CD1c-positive myeloid dendritic cell (primary cell): ENCODE data around the gene RGPD5.
"Not testable (repeated sequence)": the region's sequence is repeated elsewhere in the genome, so short reads cannot be mapped to it uniquely, and the experiment has no call there.

ENCODE experiments used
- DNase-seq: peaks from one replicate; pipeline ENCODE4 v3.0.0-alpha.2; 2016; ENCODE audit errors: extremely low spot score

RGPD5 gene

DNA sequence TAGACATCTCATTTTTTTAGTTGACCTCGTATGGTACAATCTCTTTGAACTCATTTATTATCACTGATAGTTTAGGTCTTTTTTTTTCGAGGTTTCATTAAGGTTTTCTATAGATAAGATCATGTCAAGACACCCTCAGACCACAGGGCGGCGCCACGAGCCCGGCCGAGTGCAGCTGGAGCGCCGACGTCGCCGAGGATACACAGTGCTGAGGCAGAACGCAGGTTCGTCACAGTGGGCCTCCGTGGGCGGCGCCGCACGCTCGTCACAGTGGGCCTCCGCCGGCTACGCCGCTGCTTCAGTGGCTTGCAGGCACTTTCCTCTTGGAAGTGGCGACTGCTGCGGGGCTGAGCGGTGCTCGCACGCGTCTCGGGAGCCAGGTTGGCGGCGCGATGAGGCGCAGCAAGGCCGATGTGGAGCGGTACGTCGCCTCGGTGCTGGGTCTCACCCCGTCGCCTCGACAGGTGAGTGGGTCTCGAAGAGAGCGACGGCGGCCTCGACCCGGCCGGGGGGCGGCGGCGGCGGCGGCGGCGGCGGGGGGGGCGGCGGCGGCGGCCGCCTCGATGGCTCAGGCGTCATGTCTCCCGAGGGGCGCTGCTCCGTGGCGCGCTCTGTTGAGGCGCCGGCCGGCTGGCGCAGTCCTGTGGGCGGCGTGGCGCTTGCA is at the start of gene RGPD5:
Gene RGPD5 (plus strand): TSS at position 232 of the 664 bp plus-strand sequence. CDS start 161 bp downstream, at position 393.
- DNase-seq, result not testable (repeated sequence)

DNA sequence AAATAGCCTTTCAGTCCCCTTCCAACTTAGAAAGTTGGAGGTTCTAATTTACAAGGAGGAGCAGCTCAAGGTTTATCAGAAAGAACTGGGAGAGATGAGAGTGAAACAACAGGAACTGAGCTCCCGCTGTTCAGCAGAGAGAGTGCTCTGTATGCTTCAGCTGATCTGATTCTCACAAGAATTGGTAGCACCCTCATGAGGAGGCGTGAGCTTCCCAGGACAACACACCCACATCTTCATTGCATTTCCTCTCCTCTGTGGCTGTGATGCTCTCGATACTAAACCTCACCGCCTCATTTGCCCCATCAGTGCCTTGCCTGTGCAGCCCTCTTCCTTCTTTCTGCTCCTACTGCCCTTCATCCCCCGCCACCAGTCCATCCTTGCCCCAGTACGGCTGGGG is 42.5 kb upstream of the RGPD5 start:
- not testable (repeated sequence) for DNase-seq

DNA sequence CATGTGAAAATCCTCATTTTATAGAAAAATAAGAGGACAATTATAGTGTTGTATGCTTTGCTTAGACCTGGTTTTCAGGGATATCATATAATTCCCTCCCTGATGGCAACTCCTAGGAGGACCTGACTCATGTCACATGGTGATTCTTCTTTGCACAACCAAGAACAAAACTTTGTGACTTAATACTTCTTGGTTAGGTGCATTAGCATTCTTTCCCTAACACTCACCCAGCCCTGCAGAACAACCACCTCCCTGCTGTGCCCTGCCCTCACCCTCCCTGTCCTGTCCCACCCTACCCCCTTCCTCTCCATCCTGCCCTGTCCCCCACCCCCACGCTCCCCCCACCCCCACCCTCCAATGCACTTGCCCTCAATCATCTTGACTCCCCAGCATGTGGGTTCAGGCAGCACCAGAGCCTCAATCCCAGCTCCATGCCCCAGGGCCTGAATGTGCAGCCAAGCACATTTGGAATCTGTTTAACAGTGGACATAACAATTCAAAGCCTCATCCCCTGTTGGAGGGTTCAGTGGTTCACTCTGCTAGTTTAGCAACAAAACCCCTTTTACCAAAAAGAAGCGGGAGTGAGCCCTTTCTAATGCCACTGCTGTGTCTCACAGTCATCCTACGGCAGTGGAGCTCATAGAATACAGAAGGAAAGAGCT is 36.8 kb upstream of the RGPD5 start:
- DNase-seq, result not testable (repeated sequence)

DNA sequence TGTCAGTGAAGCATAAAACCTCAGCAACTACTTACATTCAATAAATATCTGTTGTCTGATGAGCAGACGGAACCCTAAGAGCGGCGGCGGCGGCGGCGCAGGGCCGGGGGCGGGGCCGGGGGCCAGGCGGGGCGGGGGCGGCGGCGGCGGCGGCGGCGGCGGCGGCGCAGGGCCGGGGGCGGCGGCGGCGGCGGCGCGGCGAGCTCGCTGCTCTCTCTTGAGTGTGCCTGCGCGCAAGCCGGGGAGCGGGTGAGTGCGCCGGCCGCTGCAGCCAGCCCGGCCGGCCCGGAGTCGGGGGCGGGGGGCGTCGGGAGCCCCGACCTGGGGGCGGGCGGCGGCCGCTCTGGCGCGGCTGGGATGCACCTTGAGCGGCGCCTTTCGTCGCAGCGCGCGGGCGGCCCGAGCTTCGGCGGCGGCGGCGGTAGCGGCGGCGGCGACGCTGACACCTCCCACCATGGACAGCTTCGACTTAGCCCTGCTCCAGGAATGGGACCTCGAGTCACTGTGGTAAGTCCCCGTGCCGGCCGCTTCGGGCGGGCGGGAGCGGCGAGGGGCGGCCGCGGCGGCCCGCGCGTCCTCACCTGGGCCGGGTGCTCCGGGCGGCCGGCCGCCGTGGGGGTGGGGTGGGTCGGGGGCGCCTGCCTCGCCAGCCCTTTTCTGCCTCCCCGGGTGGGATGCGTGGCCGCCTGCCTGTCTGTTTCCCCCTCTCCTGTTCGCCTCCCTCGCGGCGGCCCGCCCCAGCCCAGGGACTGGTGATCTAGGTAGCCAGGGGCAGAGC is 33.7 kb upstream of the RGPD5 start:
- not testable (repeated sequence) for DNase-seq

DNA sequence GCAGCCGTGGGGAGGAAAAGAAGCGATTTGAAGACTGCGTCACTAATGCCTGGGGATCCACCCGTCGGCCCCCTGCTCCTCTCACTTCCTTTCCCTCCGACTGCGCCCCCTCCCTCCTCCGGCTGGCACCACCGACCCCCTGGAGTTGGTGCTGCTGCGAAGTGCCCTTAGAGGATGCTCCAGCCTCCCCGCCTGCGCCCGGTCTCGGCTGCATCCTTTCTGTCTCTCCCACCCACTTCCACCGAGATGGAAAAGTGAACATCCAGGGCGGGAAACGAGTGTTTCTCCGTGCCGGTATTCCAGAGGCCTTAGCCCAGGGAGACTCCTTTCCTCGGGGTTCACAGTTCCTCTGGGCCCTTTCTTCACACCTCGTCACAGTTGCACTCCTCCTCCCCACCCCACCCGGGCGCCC is 33.1 kb upstream of the RGPD5 start:
- not testable (repeated sequence) for DNase-seq

DNA sequence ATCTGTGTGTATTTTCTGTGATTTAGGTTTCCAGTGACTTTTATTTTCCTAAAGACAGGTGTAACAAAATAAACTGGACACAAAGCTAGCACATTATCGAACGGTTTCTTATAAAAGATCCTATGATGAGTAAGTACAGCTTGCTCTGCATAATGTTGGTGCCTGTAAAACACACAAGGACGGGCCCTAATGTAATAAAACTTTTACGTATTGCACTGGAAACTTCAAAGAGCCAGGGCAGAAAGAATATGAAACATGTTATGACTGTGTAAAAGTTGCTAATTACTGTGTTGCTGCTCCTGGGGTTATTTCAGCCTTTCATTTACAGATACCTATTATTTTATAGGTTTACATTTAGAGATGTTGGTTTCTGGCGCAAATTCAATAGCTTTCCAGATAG is 32.1 kb upstream of the RGPD5 start:
- not testable (repeated sequence) for DNase-seq

DNA sequence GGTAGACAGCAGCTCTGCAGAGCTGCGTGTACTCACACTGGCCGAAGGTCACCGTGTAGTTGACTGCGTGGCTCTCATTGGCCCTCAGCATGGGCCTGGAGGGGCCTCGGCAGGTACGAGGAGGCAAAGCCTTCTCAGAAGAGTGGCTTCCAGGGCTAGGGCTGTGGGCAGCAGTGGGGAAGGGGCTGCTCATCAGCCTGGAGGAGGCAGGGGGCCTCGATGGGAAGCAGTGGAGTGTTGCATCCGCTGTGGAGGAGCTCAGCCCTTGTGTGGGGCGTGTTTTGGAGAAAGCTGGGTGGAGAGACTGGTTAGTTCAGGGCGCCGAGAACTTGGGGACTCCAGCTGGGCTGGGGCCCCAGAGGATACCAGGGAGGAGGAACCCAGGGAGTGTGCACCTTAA is 28.0 kb upstream of the RGPD5 start:
- DNase-seq, result not testable (repeated sequence)

DNA sequence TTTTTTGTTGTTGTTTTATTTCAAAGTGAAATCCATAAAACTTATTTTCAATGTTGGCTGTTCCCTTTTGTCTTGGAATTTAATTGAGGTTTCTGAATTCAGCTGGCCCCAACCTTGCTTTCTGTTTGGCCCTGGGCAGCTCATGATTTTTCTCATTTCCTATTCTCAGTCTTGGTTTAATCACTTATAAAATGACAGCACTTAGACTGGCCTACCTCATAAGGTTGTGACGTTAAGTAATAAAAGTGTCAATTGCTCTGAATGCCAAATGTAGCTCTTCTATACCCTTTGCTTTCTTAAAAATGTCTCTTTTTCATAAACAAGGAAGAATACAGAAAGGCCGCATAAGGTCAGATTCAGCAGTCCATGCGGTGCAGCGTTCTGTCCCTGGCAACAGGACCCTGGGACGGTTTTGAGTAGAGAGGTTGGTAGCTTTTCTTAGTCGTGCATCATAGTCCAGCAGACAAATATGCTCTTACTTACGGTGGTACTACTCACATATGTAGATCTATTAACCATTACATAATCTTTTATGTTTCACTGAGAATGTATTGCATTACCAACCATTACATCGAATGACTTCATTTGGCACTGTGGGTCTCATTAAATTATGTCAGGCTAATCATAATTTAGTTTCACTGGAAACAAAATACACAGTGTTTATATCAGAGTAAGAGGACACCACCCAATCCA is 27.1 kb upstream of the RGPD5 start:
- not testable (repeated sequence) for DNase-seq

DNA sequence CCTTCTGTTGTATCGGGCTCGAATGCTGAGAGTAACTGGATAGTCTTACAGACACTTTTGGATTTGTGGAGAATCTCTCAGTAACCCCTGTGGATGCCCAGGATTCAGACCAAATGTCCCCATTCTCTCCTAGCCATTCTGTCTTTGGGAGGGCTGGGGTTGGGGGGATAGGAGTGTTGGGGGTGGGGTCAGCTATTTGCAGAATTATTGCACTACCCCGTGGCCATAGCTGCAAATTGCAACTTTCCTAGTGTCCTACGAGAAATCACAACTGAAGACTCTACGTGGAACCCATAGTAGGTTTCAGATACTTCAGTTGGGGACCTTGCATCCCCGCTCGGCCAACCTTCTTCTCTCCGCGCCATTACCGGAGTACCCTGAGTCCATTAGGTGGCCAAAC is 25.2 kb upstream of the RGPD5 start:
- DNase-seq, result not testable (repeated sequence)

DNA sequence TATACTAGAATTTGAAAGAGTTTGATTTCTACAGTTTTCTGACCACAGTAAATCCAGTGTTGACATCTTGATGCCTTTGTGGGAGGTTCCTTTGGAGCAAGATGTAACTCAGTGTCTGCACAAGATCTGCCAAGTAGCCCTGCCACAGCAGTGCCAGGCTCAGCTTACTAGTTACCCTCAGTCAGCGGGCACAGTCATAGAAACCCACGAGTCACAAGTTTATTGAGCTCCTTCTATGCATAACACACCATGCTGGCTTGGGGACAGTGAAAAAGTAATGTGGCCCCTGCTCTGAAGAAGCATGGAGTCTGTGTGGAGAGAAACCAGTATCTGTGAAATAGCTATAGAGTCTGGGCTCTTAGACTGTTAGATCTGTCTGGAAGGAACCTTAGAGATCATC is 15.0 kb upstream of the RGPD5 start:
- not testable (repeated sequence) for DNase-seq

DNA sequence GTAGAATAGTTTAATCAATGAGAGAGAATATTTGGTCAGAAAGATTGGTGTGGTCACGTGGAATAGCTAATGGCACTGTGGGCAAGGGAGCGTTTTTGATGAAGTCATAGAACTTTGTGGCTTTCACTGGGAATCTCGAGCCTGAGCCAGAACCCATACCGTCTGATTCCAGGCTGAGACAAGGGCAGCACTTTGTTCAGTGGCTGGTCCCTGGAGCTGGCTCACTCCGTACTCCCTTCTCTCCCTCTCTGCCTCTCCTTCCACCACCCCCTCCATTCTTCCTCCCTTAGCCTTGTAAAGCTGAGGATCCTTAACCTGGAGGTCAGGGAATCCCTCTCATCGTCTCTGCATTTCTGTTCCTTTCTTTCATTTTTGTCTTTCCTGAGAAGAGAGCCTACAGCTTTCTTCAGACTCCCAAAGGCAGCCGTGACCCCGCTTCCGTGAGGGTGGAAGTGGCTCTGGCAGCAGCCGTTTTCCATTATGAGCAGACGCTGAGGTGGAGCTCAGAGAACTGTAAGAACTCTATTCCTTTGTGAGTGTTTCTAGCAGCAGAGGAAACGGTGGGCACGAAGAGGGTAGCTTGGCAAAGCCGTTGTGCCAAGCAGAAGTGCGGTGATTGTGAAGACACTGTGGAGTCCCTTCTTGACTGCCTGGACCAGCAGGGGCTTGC is 12.8 kb upstream of the RGPD5 start:
- DNase-seq, result not testable (repeated sequence)

DNA sequence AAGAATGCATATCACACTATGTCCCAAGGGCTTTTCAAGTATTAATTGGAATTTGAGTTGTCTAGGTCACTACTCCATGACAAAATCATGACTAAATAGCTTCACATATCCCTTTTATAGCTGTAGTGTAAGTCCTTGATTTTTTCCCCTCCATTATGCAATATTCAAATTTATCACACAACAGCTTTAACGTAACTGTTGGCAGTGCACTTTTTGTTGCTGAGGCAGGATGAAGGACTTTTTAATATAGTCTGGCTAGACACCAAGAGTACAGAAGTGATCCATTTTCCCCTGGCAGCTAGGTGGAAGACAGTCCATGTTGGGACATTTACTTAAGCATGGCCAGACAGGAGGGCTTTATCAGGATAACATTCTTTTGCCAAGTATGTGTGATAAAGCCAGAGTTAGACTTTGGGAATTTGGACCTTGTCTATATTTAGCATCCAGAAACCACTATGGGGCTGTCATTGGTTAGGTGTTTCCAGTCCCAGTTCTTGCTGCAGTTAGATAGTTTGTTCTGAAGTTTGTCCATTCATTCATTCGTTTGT is 11.6 kb upstream of the RGPD5 start:
- DNase-seq, result not testable (repeated sequence)

DNA sequence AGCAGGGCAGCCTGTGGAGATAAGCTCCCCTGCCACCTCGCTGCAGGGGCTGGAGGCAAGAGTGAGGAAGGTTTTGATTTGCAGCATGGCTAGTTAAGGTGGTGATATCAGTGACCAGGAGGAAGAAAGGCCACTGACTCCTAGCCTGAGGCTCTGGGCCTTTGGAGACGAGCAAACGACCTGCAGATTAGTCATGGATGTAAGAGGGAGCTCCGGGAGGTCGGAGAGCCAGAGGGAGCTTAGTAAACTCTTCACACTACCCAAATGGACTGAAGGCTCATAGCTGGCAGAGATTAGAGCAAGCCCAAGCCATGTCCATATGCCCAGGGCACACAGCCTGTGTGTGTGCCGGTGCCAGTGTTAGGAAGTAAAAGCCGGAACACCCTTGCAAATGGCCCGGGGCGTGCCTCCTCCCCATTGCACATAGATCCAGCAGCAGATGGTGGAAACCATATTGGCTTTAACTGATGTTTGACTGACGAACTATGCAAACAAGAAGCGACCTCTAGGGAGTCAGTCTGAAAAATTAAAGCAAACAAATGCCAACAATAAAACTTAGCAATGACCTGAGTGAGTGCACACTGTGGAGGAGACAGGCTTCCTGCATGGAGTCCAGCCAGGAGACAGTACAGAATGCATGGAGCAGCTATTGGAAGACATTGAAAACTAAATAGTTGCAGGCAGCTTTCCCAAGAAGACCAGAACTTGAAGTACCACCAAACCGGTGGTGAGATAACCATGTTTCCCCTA is 2.4 kb upstream of the RGPD5 start:
- DNase-seq, result not testable (repeated sequence)

DNA sequence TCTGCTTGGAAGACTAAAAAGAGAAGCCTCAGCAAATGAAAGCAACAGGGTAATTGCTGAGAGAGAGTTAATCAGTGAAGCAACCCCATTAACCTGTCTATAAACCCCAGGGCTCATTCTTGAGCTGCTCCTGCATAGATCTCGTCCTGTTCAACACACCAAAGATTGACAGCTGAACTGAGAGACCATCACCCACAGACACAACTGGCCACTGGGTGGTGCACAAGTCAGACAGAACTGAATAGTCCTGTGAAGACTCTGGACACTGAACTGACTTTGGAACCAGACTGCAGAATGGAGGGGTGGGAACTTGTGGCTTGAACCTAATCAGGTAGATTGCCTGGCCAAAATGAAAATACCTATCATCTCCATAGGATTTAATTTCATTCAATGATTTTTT is 1.4 kb upstream of the RGPD5 start:
- DNase-seq, result not testable (repeated sequence)

DNA sequence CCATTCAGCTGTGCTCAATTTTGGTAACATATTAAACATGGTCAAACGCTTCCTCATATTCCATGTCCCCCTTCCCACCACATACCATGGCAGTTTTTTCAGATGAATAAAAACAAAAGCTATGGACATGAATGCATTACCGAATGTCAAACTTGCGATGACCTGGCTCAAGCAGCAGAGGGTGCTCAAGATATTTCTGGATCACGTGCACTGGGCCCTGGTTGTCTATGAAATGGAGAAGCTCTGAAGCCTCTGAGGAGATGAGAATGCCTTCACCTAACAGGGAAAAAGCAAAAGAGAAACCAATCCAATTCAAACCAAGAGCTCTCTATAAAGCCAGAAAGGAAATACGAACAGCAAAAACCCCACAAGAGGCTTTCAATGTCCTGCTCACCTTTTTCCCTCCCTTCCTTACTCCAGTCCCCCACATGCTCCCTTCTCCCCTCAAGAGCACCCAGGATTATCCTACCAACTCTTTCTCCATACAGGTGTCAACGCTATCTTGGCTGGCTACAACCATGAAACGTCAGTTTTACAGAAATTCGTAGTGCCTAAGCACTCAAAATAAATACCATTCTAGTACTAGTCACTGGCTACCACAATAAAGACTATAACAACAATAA is 77.1 kb downstream of the RGPD5 start:
- not testable (repeated sequence) for DNase-seq

DNA sequence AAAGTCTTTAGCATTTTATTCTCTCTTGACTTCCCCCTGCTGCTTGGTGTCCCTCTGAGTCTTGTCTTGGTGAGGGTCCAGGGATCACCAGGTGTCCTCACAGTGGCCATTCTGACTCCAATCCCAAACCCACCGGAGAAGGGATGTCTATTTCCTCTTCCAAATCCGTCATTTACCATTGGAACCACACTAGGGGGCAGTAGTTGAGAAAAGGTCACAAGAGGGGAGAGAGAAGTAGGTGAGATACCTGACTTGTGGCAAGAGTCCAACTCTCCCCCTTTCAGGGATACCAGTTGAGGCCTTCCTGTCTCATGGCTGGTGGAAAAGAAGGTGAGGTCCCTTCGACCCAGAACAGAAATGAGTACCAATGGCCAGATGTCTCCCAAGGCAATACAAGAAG is 82.5 kb downstream of the RGPD5 start:
- not testable (repeated sequence) for DNase-seq

DNA sequence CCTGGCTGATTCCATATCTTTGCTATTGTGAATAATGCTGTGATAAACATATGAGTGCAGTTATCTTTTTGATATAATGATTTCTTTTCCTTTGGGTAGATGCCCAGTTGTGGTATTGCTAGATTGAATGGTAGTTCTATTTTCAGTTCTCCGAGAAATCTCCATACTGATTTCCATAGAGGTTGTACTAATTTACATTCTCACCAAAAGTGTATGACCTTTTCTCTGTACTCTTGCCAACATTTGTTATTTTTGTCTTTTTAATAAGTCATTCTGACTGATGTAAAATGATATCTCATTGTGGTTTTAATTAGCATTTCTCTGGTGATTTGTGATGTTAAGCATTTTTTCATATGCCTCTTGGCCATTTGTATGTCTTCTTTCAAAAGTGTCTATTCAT is 88.0 kb downstream of the RGPD5 start:
- not testable (repeated sequence) for DNase-seq

DNA sequence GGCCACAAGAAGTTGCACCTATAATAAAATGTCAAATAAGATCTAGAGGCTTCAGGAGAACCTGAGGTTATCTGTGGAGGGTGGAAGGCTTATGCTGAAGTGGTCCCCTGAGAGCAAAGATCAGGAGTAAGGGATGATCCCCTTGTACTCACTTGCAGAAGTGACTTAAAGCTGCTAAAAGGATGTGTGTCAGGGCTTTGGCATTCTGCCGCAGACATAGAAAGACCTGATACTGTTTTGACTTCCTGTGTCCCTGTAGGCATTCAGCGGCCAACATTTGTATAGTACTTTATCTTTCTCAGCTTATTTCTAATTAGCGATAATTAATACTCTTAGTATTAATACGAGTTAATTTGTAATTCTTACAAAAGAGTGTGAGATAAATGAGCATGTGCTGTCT is 94.3 kb downstream of the RGPD5 start:
- not testable (repeated sequence) for DNase-seq

DNA sequence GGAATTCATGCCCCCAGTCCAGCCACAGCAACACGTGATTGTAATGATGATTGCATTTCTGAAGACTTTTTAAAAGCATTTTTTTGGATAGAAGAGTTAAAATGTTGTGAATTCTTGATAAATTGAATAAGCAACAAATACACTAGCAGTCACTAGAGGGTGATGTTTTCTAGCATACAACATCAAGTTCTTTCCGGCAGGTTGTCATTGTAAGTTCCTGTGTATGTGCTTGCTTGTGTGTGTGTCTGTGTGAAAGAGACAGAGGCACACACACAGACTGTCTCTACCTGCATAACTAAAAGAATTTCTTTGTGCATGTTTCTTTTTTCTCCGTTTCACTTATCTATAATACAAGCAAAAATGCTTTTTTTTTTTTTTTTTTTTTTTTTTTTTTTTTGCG is 95.8 kb downstream of the RGPD5 start:
- not testable (repeated sequence) for DNase-seq

DNA sequence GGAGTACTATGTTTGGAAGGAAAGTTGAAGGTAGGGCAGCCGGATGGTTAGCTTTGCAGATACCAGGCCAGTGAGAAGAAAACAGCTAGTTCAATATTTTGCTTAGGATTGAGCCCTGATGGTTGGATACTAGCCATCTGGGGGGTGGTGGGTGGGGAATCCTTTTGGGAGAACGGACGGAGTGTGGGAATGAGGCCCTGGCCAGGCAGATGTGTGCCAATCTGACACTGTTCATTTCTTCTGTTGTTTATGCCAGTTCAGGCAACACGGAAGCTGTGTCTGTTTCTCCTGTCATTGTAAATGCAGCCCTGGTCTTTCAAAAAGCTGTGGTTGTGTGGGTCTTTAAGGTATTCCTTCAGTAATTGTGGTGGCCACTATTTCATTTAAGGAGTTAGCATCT is 96.9 kb downstream of the RGPD5 start:
- not testable (repeated sequence) for DNase-seq
